SKM-1 treated with dmso at 0.1 percent for 144 hours (cell line): ENCODE measurements around the gene TENM4.

Experiments used
- DNase-seq: peaks from one replicate; lab custom pipeline; 2025; ENCODE audit not compliant: unreplicated experiment; lab: John Stamatoyannopoulos, UW

The TENM4 gene

DNA sequence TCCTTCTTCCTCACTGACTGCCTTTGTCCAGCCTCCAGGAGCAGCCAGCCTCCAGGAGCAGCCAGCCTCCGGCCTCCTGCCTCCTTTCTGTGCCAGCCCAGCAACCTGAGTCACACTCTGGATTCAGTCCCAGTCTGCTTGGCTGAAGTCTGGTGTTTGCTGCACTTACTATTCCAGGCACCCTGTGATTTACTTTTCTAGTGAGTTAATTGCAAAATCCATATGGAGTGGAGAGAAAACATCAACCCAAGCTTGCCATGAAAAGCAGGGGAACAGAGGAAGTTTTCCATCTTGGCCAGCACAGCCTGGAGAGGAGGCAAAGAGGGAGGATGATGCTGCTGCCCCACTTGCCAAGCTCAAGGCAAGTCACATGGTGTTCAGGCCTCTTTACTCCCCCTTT lies 400.5 kb downstream of the TENM4 start:
- DNase-seq: no peak

DNA sequence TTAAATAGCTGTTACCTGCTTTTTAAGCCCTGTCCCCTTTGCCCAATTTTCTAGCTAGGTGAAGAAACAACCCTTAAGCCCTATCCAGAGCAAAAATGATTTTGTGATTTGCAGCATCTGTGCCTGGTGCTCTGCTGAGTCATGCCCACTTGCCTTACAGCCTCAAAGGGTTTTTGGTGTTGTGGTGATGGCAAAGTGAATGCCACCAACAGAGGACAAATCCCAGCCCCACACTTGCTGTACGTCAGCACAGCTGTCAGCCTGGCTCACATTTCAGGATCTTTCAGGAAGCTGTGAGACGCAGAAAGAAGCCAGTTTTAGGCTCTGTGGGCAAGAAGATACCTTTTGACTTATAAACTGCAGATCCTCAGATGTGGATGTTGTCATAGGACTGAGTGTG lies 401.7 kb downstream of the TENM4 start:
- no peak for DNase-seq

DNA sequence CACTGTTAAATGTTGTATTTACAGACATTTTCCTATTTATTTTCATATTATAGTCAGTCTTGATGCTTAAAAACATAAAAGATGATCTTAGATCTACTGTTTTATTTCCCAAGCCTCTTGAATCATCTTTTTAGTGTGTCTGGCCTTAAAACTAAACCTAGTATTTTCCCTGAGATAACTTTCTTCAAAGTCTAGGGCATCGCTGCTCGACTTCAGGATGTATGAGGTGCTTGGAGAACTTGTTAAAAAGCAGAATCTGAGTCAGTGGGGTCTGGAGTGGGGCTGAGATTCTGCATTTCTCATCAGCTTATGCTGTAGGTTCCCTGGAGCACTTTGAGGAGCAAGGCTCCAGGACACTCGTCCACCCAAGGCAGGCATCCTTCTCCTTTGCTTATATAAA lies 404.9 kb downstream of the TENM4 start:
- no peak for DNase-seq

DNA sequence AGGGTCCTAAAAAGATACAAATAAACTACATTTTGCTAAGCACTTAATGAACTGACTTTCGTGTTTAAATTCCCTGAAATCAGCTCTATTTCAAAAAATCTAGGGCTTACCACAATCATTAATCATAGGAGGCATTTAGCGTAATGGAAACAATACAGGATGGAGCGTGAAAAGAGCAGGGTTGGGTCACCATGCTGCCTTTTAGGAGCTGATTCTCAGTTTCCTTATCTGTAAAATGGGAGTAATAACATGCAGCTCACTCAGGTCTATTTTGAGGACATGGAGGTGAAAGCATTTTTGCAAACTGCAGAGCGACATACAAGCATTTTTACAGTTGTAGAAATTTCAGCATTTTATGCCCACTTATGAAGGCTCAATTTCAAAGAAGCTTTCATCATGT lies 407.0 kb downstream of the TENM4 start:
- DNase-seq: no peak

DNA sequence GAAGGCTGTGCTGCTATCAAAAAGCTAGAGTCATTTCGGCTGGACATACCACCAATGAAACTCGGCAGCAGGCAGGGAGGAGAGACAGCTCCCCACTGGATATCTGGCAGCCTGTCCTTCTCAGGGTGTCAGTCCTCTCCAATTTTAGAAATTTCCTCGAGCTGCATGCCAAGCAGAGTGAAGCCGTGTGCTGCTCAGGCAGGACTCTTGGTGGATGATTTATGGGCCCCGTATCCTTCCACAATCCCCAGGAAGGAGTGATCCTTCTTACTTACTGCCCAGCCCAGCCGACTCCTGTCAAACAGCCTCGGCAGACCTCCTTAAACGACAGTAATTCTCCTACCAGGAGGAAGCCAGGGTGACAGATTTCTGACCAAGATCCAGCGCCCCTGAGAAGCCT lies 410.4 kb downstream of the TENM4 start:
- DNase-seq: no peak

DNA sequence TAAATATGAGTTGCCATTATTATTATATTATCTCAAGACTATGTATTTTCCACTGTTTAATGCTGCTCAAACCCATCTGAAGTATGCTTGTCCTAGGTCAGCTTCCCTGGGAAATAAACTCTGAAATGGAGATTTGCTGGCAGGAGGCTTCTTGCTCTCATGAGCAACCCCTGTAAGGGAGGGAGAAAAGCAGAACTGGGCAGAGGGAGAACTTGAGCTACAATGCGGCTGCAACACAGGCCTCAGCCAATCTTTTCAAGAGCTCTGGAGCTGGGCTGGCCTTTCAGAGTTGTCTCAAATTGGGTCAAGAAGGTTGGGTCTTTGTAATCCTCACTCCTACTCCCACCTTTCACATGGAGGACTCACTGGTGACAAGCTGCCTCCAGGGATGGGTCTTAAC lies 412.6 kb downstream of the TENM4 start:
- no peak for DNase-seq

- peak; percentile 3 for DNase-seq
These were observed 413.9 kb downstream of the TENM4 start for GRCh38 chr11:79026803-79027445.

GRCh38 chr11:79025622-79026021 lies 415.2 kb downstream of the TENM4 start:
- DNase-seq: no peak

DNA sequence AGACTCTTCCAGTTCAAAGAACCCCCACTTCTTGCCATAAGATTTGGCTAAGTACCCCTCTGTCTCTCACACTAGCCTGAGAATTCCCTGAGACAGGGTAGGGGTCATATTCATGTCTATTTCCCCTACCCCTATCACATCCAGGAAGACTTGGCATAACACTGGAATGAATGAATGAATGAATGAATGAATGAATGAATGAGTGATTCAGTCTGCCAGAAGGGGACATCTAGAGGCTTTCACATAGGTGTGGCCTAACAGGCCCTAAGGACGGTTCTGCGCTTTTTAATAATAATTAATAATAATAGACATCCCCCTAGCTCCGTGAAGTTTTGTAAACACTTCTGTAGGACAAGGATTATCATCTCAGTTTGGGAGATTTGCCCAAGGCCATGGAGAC lies 415.7 kb downstream of the TENM4 start:
- no peak for DNase-seq

DNA sequence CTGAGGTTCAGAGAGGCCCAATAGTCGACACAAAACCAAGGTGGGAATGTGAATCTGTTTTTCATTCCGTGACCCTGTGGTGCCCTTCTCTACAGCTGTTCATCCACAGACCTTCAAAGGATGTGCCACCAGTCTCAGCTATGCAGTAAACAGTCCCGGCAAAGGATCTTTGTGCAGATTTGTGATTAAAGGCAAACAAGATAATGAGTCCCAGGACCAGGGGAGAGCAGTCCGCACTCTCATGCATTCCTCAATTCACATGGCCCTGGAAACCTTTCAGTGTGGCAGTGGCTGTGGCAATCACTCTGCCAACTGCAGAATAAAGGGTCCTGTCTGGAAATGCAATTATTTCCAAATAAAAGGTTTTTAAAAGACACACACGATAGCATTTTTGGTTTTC lies 418.6 kb downstream of the TENM4 start:
- DNase-seq: no peak

GRCh38 chr11:79021601-79022000 lies 419.2 kb downstream of the TENM4 start:
- no peak for DNase-seq

GRCh38 chr11:79019975-79020374 lies 420.9 kb downstream of the TENM4 start:
- DNase-seq: no peak

GRCh38 chr11:79019277-79019676 lies 421.6 kb downstream of the TENM4 start:
- DNase-seq: no peak

DNA sequence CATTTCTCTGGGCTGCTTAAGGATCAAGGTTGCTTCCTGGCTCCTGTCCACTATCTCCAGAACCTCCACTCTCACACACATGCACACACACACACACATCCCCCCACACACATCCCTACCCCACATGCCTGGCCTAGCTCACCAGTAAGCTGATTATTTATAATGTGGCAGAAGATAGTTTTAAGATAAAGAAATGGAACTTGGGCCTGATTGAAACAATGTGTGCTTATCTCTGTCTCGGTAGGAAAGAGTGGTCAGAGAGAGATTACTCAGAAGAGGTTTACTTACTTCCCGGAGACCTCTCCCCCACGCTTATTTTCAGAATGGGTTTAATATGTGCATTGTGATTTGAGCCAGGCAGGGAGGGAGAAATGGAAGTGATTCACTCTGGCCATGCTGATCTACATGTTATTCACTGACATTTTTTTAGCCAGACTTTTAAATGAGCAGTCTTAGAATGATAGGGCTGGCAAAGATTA lies 422.4 kb downstream of the TENM4 start:
- no peak for DNase-seq

- DNase-seq: no peak
These were observed 423.0 kb downstream of the TENM4 start for GRCh38 chr11:79017811-79018210.

GRCh38 chr11:79013509-79013908 lies 427.3 kb downstream of the TENM4 start:
- DNase-seq: no peak

DNA sequence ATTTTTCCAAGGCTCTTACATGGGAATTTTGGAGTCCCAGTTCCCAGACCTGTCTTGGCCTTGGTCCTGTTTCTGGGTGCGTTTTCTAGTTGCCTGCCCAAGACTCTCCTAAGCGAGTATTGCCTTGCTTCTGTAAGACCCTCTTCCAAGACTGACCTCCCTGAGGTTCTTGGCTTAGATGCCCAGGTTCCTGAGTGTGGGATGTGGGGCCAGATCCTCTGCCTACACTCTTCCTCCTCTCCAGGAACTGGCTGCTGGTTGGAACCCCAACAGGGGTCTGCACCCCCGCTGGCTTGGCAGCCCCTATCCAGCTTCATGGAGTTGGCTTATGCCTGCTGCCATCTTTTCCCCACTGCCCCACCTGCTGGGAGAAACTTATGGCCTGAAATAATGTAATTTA lies 429.5 kb downstream of the TENM4 start:
- DNase-seq: no peak

GRCh38 chr11:79007771-79008402 lies 432.9 kb downstream of the TENM4 start:
- no peak for DNase-seq

- no peak for DNase-seq
These were observed 434.0 kb downstream of the TENM4 start for GRCh38 chr11:79006854-79007253.

- no peak for DNase-seq
These were observed 444.8 kb downstream of the TENM4 start for GRCh38 chr11:78996007-78996406.

- DNase-seq: no peak
These were observed 445.7 kb downstream of the TENM4 start for GRCh38 chr11:78995171-78995570.

- no peak for DNase-seq
These were observed 446.9 kb downstream of the TENM4 start for GRCh38 chr11:78993802-78994430.
